Measurements from ENCODE around the gene CUEDC2.

The CUEDC2 gene

DNA sequence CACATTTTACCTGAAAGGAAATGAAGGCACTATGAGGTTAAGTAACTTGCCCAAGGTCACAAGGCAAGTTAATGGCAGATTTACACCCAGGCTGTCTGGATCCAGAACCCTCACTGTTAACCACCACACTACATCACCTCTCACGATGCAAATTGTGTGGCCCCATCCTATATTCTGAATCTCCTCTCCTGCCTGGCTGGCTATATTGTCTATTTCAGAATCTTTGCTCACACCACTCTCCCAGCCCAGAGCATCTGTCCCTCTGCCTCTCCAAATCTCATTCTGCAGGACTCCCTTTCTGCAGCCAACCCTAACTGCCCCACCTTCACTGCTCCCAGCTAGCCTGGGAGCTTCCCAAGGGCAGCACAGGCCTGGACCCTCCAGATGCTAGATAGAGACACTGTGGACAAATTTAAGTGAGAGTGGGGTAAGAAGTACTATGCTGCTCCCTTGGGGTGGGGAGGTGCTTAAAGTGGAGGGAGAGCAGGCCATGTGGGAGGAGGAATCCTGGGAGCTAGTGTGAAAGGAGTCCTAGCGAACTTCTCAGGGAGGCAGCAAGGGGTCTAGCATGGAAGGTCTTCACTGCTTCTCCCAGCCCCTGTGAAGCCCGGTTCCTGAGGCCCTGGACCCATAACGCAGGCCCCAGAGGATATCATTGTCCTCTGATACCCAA, 786 bp downstream of the CUEDC2 start:
- no peak for DNase-seq
- intact Hi-C loops (cut with DNase I), result loop anchor here (1.0 kb wide), 1 partner anchor 10 kb away; no protein-coding TSS in a partner anchor

- intact Hi-C loops (cut with DNase I), result no loop called here
- DNase-seq, result peak in 2 of 10 donors; percentile 14 to 55
Measured at GRCh38 chr10:102429468-102429867, 2.9 kb downstream of the CUEDC2 start.

DNA sequence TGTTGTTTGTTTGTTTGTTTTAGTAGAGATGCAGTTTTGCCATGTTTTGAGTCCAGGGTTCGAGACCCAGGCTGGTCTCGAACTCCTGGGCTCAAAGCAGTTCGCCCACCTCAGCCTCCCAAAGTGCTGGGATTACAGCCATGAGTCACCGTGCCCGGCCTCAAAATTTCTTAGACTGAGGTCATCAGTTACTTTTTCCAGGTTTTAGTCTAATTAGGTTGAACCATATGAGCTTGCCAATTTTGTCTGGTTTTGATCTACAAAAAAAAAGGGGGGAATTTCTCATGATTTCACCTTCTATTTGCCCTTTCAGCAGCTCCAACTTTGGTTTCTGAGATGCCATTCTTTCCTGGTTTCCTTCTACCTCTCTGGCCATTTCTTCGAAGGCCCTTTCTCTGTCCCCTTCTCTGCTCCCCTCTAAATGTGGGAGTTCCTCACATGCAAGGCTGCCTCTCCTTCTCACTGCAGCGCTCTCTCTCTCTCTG, 5.5 kb downstream of the CUEDC2 start:
- peak in 1 of 10 donors; percentile 16 for DNase-seq
- intact Hi-C loops (cut with DNase I), result no loop called here

GRCh38 chr10:102425444-102425843, 6.9 kb downstream of the CUEDC2 start:
- intact Hi-C loops (cut with DNase I), result no loop called here
- no peak for DNase-seq

- no peak for DNase-seq
- intact Hi-C loops (cut with DNase I), result loop anchor here (5.0 kb wide), 1 partner anchor 37 kb away; no protein-coding TSS in a partner anchor
Measured at GRCh38 chr10:102424916-102425315, 7.5 kb downstream of the CUEDC2 start.

- intact Hi-C loops (cut with DNase I), result loop anchor here (5.0 kb wide), 1 partner anchor 38 kb away; no protein-coding TSS in a partner anchor
- DNase-seq, result no peak
Measured at GRCh38 chr10:102424145-102424544, 8.2 kb downstream of the CUEDC2 start.

- intact Hi-C loops (cut with DNase I), result loop anchor here (5.0 kb wide), 1 partner anchor 39 kb away; no protein-coding TSS in a partner anchor
- peak in 1 of 10 donors; percentile 24 for DNase-seq
Measured at GRCh38 chr10:102423372-102423968, 8.9 kb downstream of the CUEDC2 start.

GRCh38 chr10:102422545-102423129, 9.7 kb downstream of the CUEDC2 start:
- intact Hi-C loops (cut with DNase I), result loop anchor here (1.0 to 5.0 kb wide), 2 partner anchors 28 to 40 kb away; no protein-coding TSS in a partner anchor

GRCh38 chr10:102421757-102422512, 10.4 kb downstream of the CUEDC2 start:
- DNase-seq, result peak in 2 of 10 donors; percentile 83 to 90
- intact Hi-C loops (cut with DNase I), result loop anchor here (1.0 to 5.0 kb wide), 3 partner anchors 10 to 40 kb away; partner anchors contain the start of gene CUEDC2

More at GRCh38 chr10:102422545-102423129, 9.7 kb downstream of the CUEDC2 start:
- DNase-seq, result peak; percentile 54 to 96 (median 79)

GRCh38 chr10:102421507-102421756, 10.9 kb downstream of the CUEDC2 start:
- intact Hi-C loops (cut with DNase I), result loop anchor here (1.0 to 5.0 kb wide), 2 partner anchors 11 to 41 kb away; partner anchors contain the start of gene CUEDC2
- no peak for DNase-seq

DNA sequence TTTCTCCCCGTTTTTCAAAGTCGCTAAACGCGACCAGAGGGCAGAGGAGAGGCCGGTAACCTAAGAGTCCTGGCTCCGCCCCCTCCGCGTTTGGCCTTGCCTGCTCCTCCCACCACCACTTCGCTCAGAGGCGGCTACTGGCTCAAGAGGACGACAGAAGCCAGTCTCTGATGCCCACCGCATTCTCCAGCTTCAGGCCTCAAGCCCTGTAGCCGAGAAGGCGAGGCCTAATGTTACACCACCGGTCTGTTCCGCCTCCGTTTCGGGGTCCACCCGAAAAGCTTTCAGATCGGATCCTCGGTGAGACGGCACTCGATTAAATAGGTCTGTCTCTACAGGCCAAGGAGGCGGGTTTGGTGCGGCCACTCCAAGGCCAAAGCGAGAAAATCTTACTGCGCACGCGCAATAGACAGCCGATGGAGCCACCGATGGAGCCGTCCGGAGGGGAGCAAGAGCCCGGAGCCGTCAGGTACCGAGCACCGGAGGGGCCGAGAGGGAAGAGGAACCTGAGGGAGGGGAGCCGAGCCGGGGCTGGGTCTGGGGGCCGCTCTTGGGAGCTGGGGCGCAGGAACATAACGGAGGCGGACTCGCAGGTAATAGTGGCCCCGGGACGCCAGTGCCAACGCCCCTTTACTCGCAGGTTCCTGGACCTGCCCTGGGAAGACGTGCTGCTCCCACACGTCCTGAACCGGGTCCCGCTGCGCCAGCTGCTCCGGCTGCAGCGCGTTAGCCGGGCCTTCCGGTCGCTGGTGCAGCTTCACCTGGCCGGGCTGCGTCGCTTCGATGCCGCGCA, 11.5 kb downstream of the CUEDC2 start, which contains the start of gene FBXL15:
FBXL15 (plus strand) TSS at position 123 of the 793 bp plus-strand sequence; CDS start at position 417, 294 bp downstream.
- peak; percentile 89 to 99 (median 94) for DNase-seq
- intact Hi-C loops (cut with DNase I), result loop anchor here (1.0 to 5.0 kb wide), 2 partner anchors 11 to 41 kb away; partner anchors contain the start of gene CUEDC2

GRCh38 chr10:102420181-102420713, 12.1 kb downstream of the CUEDC2 start:
- intact Hi-C loops (cut with DNase I), result loop anchor here (5.0 kb wide), 1 partner anchor 42 kb away; no protein-coding TSS in a partner anchor
- DNase-seq, result peak in 1 of 10 donors; percentile 77

DNA sequence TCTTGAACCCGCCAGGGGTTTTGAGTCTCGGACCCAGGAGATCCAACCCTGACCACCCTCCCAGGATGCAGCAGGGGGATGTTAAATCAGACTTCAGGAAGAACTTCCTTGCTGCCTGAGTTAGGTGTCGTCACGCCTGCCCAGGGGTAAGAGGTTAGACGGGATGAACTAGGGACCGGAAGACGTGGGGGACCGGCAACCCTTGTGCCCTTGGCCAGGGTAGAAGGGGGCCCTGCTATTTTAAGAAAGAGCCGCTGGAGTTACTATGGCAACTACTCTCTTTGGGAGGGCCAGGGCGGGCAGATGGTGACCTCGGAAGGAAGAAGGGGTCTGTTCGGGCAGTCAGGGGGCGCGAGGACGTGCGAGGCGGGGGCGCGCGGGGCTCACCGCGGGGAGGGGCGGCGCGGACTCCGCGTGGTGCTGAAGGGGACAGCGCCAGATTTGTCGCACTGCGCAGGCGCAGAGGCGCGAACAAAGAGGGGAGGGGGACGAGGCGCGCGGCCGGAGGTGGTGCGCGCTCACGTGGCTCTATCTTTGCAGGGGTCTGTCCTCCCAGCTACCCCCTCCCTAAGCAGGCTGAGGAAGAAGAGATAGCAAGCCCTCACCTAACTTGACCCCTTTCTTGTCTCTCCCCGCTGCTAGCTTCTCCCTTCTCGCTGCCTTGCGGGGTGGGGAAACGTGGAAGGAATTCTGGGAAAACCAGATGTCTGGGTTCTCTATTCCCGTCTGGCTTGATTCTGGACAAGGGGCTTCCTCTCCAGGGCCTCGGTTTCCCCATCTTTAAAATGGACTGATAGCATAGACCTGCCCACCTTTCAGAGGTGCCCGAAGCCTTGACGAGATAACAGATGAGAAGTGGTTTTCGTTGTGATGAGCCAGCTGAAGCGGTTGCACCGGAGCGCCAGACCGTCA, 12.8 kb downstream of the CUEDC2 start:
- DNase-seq, result peak; percentile 72 to 97 (median 81)
- intact Hi-C loops (cut with DNase I), result loop anchor here (5.0 kb wide), 1 partner anchor 43 kb away; no protein-coding TSS in a partner anchor

- intact Hi-C loops (cut with DNase I), result no loop called here
- DNase-seq, result peak in 5 of 10 donors; percentile 57 to 94 (median 86)
Measured at GRCh38 chr10:102418622-102419268, 13.6 kb downstream of the CUEDC2 start, which contains the start of gene PSD. Gene PSD (minus strand): TSS chr10:102418785. CDS start chr10:102417038, 1,747 bp downstream.

- intact Hi-C loops (cut with DNase I), result no loop called here
- peak in 1 of 10 donors; percentile 58 for DNase-seq
Measured at GRCh38 chr10:102416695-102417094, 15.7 kb downstream of the CUEDC2 start.

GRCh38 chr10:102416283-102416682, 16.1 kb downstream of the CUEDC2 start:
- intact Hi-C loops (cut with DNase I), result no loop called here
- no peak for DNase-seq

GRCh38 chr10:102414749-102415148, 17.6 kb downstream of the CUEDC2 start:
- intact Hi-C loops (cut with DNase I), result no loop called here

More at GRCh38 chr10:102414749-102415148, 17.6 kb downstream of the CUEDC2 start:
- DNase-seq, result peak in 1 of 10 donors; percentile 81

All from posterior cingulate gyrus (tissue), 11 donors.